Measurements from ENCODE around the gene GDNF.

The GDNF gene

GRCh38 chr5:37846786-37847310 lies 7.0 kb upstream of the GDNF start:
- no peak for DNase-seq (ENCODE audit: low spot score)

- no peak for DNase-seq (ENCODE audit: low spot score)
These were observed 4.2 kb upstream of the GDNF start for GRCh38 chr5:37844009-37844408.

GRCh38 chr5:37842048-37842447 lies 2.2 kb upstream of the GDNF start:
- no peak for DNase-seq (ENCODE audit: low spot score)

GRCh38 chr5:37841203-37841602 lies 1.4 kb upstream of the GDNF start:
- DNase-seq (ENCODE audit: low spot score): no peak

GRCh38 chr5:37840053-37841034 lies 503 bp upstream of the GDNF start:
- no peak for DNase-seq (ENCODE audit: low spot score)

- no peak for DNase-seq (ENCODE audit: low spot score)
These were observed 904 bp downstream of the GDNF start for GRCh38 chr5:37838933-37839341.

- DNase-seq (ENCODE audit: low spot score): peak; percentile 55
These were observed 1.5 kb downstream of the GDNF start for GRCh38 chr5:37838152-37838932.

GRCh38 chr5:37837414-37838032 lies 2.3 kb downstream of the GDNF start:
- DNase-seq (ENCODE audit: low spot score): peak; percentile 65

- DNase-seq (ENCODE audit: low spot score): no peak
These were observed 3.0 kb downstream of the GDNF start for GRCh38 chr5:37836592-37837413.

GRCh38 chr5:37836235-37836591 lies 3.6 kb downstream of the GDNF start:
- DNase-seq (ENCODE audit: low spot score): no peak

GRCh38 chr5:37835380-37835973 lies 4.4 kb downstream of the GDNF start:
- no peak for DNase-seq (ENCODE audit: low spot score)

- DNase-seq (ENCODE audit: low spot score): no peak
These were observed 5.1 kb downstream of the GDNF start for GRCh38 chr5:37834542-37835379.

GRCh38 chr5:37833990-37834389 lies 5.9 kb downstream of the GDNF start:
- no peak for DNase-seq (ENCODE audit: low spot score)

- DNase-seq (ENCODE audit: low spot score): no peak
These were observed 7.9 kb downstream of the GDNF start for GRCh38 chr5:37831821-37832534.

GRCh38 chr5:37830348-37830747 lies 9.5 kb downstream of the GDNF start:
- DNase-seq (ENCODE audit: low spot score): no peak

GRCh38 chr5:37825334-37825915 lies 14.4 kb downstream of the GDNF start:
- DNase-seq (ENCODE audit: low spot score): no peak

- no peak for DNase-seq (ENCODE audit: low spot score)
These were observed 16.2 kb downstream of the GDNF start for GRCh38 chr5:37823433-37824152.

GRCh38 chr5:37816883-37817282 lies 23.0 kb downstream of the GDNF start:
- peak; percentile 94 for DNase-seq (ENCODE audit: low spot score)
